ENCODE results near the gene CSF1R. TPM values are rescaled to one million over a fixed set of nuclear protein-coding genes. Genes with fewer than 3 reads are reported as not detected.

The CSF1R gene
- total RNA-seq = 2.7 TPM

GRCh38 chr5:150085950-150086715 lies at the start of gene CSF1R:
Gene CSF1R (minus strand): TSS chr5:150086554. CDS start chr5:150086427, 127 bp downstream.
- ATAC-seq = no peak

DNA sequence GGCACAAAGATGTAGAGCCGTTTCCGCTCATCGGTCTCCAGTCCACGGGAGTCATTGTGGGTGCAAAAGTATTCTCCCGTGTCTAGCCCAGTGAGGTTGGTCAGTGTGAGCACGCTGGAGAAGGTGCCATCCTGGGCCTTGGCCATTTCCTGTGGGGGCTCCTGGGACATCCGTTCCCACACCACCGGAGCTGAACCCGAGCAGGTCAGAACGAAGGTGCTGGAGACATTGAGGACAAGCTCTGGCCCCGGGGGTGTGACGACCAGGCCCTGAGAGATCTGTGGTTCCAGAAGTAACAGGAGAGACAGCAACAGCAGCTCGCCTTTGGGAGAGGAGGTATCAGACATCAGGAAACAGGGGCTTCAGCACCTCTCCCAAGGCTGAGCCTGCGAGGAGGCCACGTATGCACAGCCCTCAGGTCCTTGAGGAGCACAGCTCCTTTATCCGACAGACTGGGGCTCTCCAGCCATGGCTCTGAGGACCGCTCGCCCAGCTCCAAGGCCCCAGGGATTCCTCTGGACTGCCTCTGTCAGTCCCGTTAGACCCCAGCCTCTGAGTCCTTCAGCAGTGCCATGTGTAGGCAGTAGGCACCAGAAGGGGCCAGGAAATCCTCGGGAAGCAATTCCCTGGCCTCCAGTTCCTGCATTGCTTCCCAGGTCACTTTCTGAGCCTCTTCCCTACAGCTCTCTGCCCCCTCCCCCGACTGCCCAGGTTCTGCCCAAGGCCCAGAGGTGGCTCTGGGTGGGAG lies 49.4 kb upstream of the CSF1R start:
- no peak for ATAC-seq

GRCh38 chr5:150134198-150134588 lies 47.8 kb upstream of the CSF1R start:
- no peak for ATAC-seq

DNA sequence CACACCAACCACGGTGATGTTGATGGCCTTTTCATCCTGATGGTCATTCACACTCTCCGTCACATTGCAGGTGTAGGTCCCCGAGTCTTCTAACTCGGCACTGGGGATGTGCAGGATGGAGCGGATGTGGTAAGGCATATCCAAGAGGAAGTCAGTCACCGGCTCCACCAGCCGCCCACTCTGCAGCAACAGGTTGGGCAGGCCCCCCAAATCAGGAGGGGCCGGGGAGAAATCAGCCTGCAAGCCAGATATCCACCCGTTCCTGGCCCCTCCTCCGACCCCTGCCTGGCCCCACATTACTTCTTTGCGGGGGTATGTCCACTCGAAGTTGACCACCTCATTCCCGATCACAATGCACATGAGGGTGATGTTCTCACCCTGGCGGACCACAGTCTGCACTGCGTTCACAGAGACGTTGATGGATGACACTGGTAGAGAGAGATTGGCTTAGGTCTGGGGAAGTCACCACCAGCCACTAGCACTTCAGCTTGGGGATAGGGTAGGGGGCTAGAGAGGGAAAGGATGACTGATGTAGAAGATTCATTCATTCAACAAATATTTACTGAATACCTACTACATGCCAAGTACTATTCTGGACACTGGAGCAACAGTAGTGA lies 47.3 kb upstream of the CSF1R start:
- ATAC-seq = no peak

DNA sequence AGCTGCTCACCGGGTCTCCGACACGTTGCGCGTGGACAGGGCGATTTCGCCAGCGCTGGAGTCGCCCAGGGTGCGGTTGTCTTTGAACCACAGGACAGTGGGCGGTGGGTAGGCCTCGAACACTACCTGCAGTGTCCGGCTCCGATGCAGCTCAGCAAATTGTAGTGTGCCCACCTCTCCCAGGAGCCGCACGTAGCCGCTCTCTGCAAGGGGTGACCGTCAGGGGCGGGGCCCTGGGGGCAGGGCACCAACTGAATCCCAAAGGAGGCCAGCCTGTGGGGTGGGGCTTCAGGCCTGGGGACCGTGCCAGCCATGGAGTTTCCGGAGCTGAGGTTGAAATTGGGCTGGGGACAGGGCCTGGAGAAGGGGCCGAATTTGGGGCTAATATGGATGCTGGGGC lies 46.4 kb upstream of the CSF1R start:
- ATAC-seq = no peak

GRCh38 chr5:150131978-150132694 lies 45.8 kb upstream of the CSF1R start:
- ATAC-seq = peak; percentile 24

- no peak for ATAC-seq
Observed at GRCh38 chr5:150131461-150131860, 45.1 kb upstream of the CSF1R start.

GRCh38 chr5:150130493-150130922 lies 44.2 kb upstream of the CSF1R start:
- ATAC-seq = no peak

- ATAC-seq = peak; percentile 76
Observed at GRCh38 chr5:150129813-150130492, 43.6 kb upstream of the CSF1R start.

DNA sequence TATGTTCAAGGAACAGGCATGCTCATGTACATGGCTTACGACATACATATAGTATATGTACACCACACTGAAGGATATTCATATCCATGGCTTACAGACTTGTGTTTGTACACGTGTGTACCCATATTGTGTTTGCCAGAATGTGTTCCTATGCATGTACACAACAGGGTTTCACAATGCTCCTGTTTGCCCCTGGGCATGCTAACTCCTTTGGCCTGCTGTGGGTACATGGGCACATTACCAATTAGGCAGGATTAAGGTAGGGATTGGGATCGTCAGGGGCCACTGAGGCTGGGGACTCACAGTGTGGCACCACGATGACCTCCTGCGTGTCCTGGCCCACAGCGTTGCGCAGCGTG lies 43.1 kb upstream of the CSF1R start:
- ATAC-seq = no peak

GRCh38 chr5:150126921-150127265 lies 40.5 kb upstream of the CSF1R start:
- no peak for ATAC-seq

DNA sequence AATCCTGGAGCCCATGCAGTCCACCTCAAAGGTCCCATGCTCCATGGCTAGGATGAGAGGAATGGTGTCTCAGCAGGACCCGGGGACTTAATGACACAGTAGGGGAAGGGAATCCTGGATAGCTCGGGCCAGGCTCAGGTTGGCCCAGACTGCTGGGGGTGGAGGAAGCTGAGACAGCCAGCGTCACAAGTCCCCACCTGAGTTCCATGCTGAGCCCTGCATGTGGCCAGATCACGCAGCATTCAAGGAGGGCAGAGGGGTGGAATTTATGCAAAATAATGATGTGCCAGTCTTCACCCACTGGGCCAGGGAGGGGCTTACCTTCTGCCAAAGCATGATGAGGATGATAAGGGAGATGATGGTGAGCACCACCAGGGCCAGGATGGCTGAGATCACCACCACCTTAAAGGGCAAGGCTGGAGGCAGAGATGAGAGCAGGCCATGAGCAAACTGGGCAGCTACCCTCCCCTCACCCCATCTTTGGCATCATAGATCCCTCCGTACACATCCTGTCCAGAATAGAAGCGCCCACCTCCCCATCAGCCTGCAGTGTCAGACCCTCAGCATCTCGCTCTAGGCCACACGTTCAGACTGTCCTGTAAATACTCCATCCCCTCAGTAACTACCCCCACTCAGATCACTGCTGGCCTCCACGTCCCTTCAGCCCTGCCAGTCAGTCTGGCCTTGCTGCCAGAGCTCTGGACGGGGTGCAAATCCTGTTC lies 40.0 kb upstream of the CSF1R start:
- ATAC-seq = no peak

DNA sequence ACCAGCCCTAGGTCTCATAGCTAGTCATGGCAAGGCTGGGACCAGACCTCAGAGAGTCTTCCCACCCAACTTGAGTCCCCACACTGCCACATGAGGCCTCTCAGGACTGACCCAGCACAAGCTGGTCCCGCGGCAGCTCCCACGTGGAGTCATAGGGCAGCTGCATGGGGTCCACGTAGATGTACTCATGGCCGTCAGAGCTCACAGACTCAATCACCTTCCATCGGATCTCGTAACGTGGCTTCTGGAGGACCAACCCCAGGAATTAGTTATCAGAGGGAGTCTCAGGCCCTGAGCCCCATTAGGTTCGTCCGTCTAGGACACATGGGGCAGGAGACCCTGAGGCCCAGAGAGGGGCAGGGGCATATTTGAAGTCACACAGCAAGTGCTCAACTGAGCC lies 39.0 kb upstream of the CSF1R start:
- no peak for ATAC-seq

- no peak for ATAC-seq
Observed at GRCh38 chr5:150124596-150124995, 38.2 kb upstream of the CSF1R start.

DNA sequence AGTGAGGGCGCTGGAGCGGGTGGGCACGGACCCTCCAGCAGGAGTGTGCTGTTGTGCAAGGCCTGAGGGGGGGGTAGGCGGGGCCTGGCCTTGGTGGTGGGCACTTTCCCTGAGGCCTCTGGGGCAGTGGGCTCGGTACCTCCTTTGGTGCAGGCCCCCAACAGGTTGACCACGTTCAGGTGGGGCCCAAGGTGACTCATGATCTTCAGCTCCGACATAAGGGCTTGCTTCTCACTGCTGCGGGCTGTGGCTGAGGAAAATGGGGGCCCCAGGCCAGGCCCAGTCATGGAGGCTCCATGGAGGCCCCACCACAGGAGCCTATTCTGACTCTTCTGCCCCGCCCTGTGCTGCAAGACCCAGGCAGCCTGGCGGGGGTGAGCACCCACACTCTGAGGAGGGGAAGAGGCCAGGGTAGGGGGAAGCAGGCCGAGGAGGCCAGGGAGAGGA lies 37.8 kb upstream of the CSF1R start:
- no peak for ATAC-seq

DNA sequence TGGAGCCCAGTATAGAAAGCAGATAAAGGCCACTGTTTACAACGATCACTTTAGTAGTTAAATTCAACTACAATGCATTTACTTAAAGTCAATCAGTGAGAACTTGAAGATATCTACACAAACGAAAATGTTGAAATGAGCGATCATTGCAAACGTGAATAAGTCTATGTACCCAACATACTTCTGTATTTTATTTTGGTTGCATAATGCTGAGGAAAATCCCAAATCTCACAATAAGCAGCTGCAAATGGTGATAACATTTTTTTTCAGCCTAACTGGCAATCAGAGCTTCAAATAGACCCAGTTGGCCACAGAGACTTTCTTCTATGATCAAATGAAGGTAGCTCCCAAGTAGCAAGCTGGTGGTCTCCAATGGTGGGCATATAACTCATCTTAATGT lies 37.2 kb upstream of the CSF1R start:
- no peak for ATAC-seq

- ATAC-seq = no peak
Observed at GRCh38 chr5:150122536-150123481, 36.5 kb upstream of the CSF1R start.

GRCh38 chr5:150122158-150122510 lies 35.8 kb upstream of the CSF1R start:
- ATAC-seq = peak; percentile 73

GRCh38 chr5:150121448-150122157 lies 35.2 kb upstream of the CSF1R start:
- no peak for ATAC-seq
